ENCODE results near the gene SEMA3B.
"Not testable (repeated sequence)": the region's sequence is repeated elsewhere in the genome, so short reads cannot be mapped to it uniquely, and the experiment has no call there.

The SEMA3B gene

GRCh38 chr3:50275996-50276761 lies 7.2 kb downstream of the SEMA3B start:
- no peak overlapping the region for H3K27ac ChIP-seq
- TF ChIP-seq, protein P1, sequence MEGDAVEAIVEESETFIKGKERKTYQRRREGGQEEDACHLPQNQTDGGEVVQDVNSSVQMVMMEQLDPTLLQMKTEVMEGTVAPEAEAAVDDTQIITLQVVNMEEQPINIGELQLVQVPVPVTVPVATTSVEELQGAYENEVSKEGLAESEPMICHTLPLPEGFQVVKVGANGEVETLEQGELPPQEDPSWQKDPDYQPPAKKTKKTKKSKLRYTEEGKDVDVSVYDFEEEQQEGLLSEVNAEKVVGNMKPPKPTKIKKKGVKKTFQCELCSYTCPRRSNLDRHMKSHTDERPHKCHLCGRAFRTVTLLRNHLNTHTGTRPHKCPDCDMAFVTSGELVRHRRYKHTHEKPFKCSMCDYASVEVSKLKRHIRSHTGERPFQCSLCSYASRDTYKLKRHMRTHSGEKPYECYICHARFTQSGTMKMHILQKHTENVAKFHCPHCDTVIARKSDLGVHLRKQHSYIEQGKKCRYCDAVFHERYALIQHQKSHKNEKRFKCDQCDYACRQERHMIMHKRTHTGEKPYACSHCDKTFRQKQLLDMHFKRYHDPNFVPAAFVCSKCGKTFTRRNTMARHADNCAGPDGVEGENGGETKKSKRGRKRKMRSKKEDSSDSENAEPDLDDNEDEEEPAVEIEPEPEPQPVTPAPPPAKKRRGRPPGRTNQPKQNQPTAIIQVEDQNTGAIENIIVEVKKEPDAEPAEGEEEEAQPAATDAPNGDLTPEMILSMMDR (conservative IDR thresholded peaks at IDR 0.05) = no peak

DNA sequence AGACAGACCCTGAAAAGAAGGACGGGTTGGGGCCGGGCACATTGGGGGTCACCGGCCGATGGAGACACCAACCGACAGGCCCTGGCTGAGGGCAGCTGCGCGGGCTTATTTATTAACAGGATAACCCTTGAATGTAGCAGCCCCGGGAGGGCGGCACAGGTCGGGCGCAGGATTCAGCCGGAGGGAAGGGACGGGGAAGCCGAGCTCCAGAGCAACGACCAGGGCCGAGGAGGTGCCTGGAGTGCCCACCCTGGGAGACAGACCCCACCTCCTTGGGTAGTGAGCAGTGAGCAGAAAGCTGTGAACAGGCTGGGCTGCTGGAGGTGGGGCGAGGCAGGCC lies 7.8 kb downstream of the SEMA3B start:
- H3K27ac ChIP-seq = no peak overlapping the region
- TF ChIP-seq, protein P1 (conservative IDR thresholded peaks at IDR 0.05) = no peak

GRCh38 chr3:50278123-50278879 lies 9.4 kb downstream of the SEMA3B start:
- TF ChIP-seq, protein P1 (conservative IDR thresholded peaks at IDR 0.05) = no peak
- no peak overlapping the region for H3K27ac ChIP-seq

- TF ChIP-seq, protein P1 (conservative IDR thresholded peaks at IDR 0.05) = no peak
- H3K27ac ChIP-seq = no peak within 1 kb of the TSS
Measured at GRCh38 chr3:50278880-50279224, 9.9 kb downstream of the SEMA3B start, which contains the start of gene LSMEM2. LSMEM2 (plus strand) TSS chr3:50279087; CDS start chr3:50279114, 27 bp downstream.

DNA sequence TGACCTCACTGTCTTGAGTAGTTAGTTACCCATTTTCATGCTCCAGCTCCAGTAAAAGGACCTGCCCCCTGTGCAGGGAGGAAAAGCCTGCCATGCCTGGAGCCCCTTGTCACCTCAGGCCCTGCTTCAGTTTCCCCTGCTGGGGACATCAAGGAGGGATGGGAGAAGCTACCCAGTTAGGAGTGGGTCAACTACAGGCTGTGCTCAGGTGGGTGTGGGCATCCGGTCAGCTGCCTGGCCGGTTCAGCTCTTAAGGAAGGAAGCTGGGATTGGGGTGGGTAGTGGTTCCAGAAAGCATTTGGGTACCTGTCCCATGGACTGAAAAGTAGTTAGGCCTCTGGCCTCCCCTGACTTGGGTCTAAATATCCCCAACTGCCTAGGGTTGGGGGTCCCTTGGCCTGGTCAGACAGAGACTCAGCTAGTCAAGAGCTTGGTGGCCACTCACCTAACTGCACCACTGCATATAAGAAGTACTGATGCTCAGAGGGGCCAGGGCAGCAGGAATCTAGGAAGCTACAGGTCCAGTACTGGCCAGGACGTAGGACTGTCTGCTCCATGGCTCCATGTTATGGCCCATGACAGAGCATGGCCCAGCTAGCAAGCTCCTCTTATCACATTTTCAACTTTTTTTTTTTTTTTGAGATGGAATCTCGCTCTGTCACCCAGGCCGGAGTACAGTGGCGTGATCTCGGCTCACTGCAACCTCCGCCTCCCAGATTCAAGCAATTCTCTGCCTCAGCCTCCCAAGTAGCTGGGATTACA lies 10.5 kb downstream of the SEMA3B start:
- H3K27ac ChIP-seq = no peak overlapping the region
- TF ChIP-seq, protein P1 (conservative IDR thresholded peaks at IDR 0.05) = no peak

- not testable (repeated sequence) for H3K27ac ChIP-seq
Measured at GRCh38 chr3:50284121-50284520, 15.2 kb downstream of the SEMA3B start.

GRCh38 chr3:50286322-50287227 lies 17.6 kb downstream of the SEMA3B start:
- TF ChIP-seq, protein P1 (conservative IDR thresholded peaks at IDR 0.05) = no peak
- no peak overlapping the region for H3K27ac ChIP-seq
